ENCODE measurements around the gene CMTM4. TPM values are rescaled to one million over a fixed set of nuclear protein-coding genes. Genes with fewer than 3 reads are reported as not detected.
"Not testable (repeated sequence)": the region's sequence is repeated elsewhere in the genome, so short reads cannot be mapped to it uniquely, and the experiment has no call there.

Gene CMTM4
- polyA plus RNA-seq, 1 donor from 2014 or later: 27.2 TPM

DNA sequence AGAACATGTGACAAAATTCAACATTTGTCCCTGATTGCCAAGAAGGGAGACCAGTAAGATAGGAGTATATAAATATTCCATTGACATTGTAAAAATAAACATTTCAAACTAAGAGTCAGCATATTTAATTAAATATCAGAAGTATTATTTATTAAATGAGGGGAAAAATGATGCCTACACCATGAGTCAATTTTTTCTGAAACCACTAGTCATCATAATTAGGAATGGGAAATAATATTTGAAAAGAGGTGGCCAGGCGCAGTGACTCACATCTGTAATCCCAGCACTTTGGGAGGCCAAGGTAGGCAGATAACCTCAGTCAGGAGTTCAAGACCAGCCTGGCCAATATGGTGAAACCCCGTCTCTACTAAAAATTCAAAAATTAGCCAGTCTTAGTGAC lies 128.2 kb downstream of the CMTM4 start:
- H3K9me2 ChIP-seq (ENCODE audit: insufficient read depth, low read length): no peaks in the 10 kb centered on the region
- no peaks in the 10 kb centered on the region for H4K20me1 ChIP-seq (ENCODE audit: insufficient read depth)
- no peak overlapping the region for H3K27ac ChIP-seq (ENCODE audit: low read length)
- TF ChIP-seq, protein P1, sequence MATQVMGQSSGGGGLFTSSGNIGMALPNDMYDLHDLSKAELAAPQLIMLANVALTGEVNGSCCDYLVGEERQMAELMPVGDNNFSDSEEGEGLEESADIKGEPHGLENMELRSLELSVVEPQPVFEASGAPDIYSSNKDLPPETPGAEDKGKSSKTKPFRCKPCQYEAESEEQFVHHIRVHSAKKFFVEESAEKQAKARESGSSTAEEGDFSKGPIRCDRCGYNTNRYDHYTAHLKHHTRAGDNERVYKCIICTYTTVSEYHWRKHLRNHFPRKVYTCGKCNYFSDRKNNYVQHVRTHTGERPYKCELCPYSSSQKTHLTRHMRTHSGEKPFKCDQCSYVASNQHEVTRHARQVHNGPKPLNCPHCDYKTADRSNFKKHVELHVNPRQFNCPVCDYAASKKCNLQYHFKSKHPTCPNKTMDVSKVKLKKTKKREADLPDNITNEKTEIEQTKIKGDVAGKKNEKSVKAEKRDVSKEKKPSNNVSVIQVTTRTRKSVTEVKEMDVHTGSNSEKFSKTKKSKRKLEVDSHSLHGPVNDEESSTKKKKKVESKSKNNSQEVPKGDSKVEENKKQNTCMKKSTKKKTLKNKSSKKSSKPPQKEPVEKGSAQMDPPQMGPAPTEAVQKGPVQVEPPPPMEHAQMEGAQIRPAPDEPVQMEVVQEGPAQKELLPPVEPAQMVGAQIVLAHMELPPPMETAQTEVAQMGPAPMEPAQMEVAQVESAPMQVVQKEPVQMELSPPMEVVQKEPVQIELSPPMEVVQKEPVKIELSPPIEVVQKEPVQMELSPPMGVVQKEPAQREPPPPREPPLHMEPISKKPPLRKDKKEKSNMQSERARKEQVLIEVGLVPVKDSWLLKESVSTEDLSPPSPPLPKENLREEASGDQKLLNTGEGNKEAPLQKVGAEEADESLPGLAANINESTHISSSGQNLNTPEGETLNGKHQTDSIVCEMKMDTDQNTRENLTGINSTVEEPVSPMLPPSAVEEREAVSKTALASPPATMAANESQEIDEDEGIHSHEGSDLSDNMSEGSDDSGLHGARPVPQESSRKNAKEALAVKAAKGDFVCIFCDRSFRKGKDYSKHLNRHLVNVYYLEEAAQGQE (IDR thresholded peaks at IDR 0.05; ENCODE audit: borderline replicate concordance): no peak
- no peaks in the 10 kb centered on the region for H3K9me3 ChIP-seq (ENCODE audit: low read length)
- H2AFZ ChIP-seq (ENCODE audit: low read depth, low read length): no peak overlapping the region
- no peaks in the 10 kb centered on the region for H3K79me2 ChIP-seq (replicated peaks; ENCODE audit: insufficient read depth, low read length)
- H3K9ac ChIP-seq (ENCODE audit: low read length): no peak overlapping the region
- no peak overlapping the region for H3K4me3 ChIP-seq (ENCODE audit: low read length)
- H3K4me2 ChIP-seq (ENCODE audit: low read length): no peak overlapping the region
- no peaks in the 10 kb centered on the region for H3F3A ChIP-seq (ENCODE audit: insufficient read depth, low read length, poor library complexity, severe bottlenecking)
- H3K27me3 ChIP-seq (ENCODE audit: insufficient read depth, low read depth, low read length): no peaks in the 10 kb centered on the region
- no peaks in the 10 kb centered on the region for H3K36me3 ChIP-seq (ENCODE audit: insufficient read depth, low read length)

DNA sequence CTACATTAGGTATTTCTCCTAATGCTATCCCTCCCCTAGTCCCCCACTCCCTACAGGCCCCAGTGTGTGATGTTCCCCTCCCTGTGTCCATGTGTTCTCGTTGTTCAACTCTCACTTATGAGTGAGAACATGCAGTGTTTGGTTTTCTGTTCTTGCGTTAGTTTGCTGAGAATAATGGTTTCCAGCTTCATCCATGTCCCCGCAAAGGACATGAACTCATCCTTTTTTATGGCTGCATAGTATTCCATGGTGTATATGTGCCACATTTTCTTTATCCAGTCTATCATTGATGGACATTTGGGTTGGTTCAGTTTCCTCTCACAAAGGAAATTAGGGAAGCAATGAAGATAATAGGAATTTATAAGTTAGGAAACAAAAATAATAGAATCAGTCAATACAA lies 129.3 kb downstream of the CMTM4 start:
- not testable (repeated sequence) for H3K79me2 ChIP-seq (replicated peaks; ENCODE audit: insufficient read depth, low read length); H3F3A ChIP-seq (ENCODE audit: insufficient read depth, low read length, poor library complexity, severe bottlenecking); H3K4me3 ChIP-seq (ENCODE audit: low read length); H2AFZ ChIP-seq (ENCODE audit: low read depth, low read length); H3K4me2 ChIP-seq (ENCODE audit: low read length); H4K20me1 ChIP-seq (ENCODE audit: insufficient read depth); H3K36me3 ChIP-seq (ENCODE audit: insufficient read depth, low read length); H3K27ac ChIP-seq (ENCODE audit: low read length); H3K9ac ChIP-seq (ENCODE audit: low read length); H3K27me3 ChIP-seq (ENCODE audit: insufficient read depth, low read depth, low read length); H3K9me3 ChIP-seq (ENCODE audit: low read length); H3K9me2 ChIP-seq (ENCODE audit: insufficient read depth, low read length)

GRCh38 chr16:66566051-66566901 lies 130.3 kb downstream of the CMTM4 start, which contains the start of gene CMTM1:
CMTM1 (plus strand) TSS chr16:66566439; CDS start chr16:66566514, 75 bp downstream.
- Histone ChIP-seq H3F3A (ENCODE audit: insufficient read depth, low read length, poor library complexity, severe bottlenecking) (no peaks in the 10 kb centered on the region), H3K9me3 (ENCODE audit: low read length) (no peaks in the 10 kb centered on the region), H3K79me2 (replicated peaks; ENCODE audit: insufficient read depth, low read length) (no peaks in the 10 kb centered on the region), H3K9me2 (ENCODE audit: insufficient read depth, low read length) (no peaks in the 10 kb centered on the region), H4K20me1 (ENCODE audit: insufficient read depth) (no peaks in the 10 kb centered on the region), H3K9ac (ENCODE audit: low read length) (no peak within 1 kb of the TSS), H3K4me3 (ENCODE audit: low read length) (no peak within 1 kb of the TSS), H3K4me2 (ENCODE audit: low read length) (no peak within 1 kb of the TSS), H3K36me3 (ENCODE audit: insufficient read depth, low read length) (no peaks in the 10 kb centered on the region), H3K27ac (ENCODE audit: low read length) (no peak within 1 kb of the TSS), H3K27me3 (ENCODE audit: insufficient read depth, low read depth, low read length) (no peaks in the 10 kb centered on the region), H2AFZ (ENCODE audit: low read depth, low read length) (no peak within 1 kb of the TSS)
- TF ChIP-seq EP300 (conservative IDR thresholded peaks at IDR 0.05; ENCODE audit: poor library complexity, severe bottlenecking) (no peak), SMC3 (conservative IDR thresholded peaks at IDR 0.05; ENCODE audit: poor library complexity) (no peak), MXI1 (conservative IDR thresholded peaks at IDR 0.05; ENCODE audit: poor library complexity, severe bottlenecking) (no peak), RAD21 (conservative IDR thresholded peaks at IDR 0.05) (no peak), POLR2AphosphoS5 (IDR thresholded peaks at IDR 0.05) (no peak), EZH2 (IDR thresholded peaks at IDR 0.05; ENCODE audit: borderline replicate concordance, insufficient read depth, low read length, poor library complexity, severe bottlenecking) (no peak), TAF1 (IDR thresholded peaks at IDR 0.05; ENCODE audit: low read depth) (no peak)
- TF ChIP-seq, protein P2, sequence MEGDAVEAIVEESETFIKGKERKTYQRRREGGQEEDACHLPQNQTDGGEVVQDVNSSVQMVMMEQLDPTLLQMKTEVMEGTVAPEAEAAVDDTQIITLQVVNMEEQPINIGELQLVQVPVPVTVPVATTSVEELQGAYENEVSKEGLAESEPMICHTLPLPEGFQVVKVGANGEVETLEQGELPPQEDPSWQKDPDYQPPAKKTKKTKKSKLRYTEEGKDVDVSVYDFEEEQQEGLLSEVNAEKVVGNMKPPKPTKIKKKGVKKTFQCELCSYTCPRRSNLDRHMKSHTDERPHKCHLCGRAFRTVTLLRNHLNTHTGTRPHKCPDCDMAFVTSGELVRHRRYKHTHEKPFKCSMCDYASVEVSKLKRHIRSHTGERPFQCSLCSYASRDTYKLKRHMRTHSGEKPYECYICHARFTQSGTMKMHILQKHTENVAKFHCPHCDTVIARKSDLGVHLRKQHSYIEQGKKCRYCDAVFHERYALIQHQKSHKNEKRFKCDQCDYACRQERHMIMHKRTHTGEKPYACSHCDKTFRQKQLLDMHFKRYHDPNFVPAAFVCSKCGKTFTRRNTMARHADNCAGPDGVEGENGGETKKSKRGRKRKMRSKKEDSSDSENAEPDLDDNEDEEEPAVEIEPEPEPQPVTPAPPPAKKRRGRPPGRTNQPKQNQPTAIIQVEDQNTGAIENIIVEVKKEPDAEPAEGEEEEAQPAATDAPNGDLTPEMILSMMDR (IDR thresholded peaks at IDR 0.05; ENCODE audit: poor library complexity, severe bottlenecking): no peak
- TF ChIP-seq, protein P1 (IDR thresholded peaks at IDR 0.05; ENCODE audit: borderline replicate concordance): no peak
